H1 (cell line): ENCODE results near the gene ADGRG1.

Experiments
- CBX5 ChIP-seq: fragments of 300-800, 300-1000 bp; sonication (generic); IDR thresholded peaks from 2 replicates; pipeline ENCODE4 v1.7.1; 2016; ENCODE audit warnings: antibody characterized with exemption, low read length, low read depth
- CHD1 ChIP-seq: IDR thresholded peaks from 2 replicates; pipeline ENCODE4 v1.6.1; 2012; ENCODE audit warnings: low read depth, low read length, improper control_type of control experiment
- CREB1 ChIP-seq: IDR thresholded peaks from 2 replicates; pipeline ENCODE4 v1.6.1; 2012; ENCODE audit warnings: inconsistent platforms
- EGR1 ChIP-seq: IDR thresholded peaks from 2 replicates; pipeline ENCODE4 v1.6.1; 2011; ENCODE audit warnings: low read depth, low read length, borderline replicate concordance
- EP300 ChIP-seq, 2 experiments: IDR thresholded peaks; 1 replicate in 1 of 2; 2 replicates in 1 of 2; pipeline ENCODE4 v1.6.1; 2011 to 2012; ENCODE audit warnings: low read depth in 2 of 2, low read length in 2 of 2, mild to moderate bottlenecking in 2 of 2, borderline replicate concordance in 1 of 2, inconsistent platforms in 1 of 2, moderate library complexity in 1 of 2
- EZH2 ChIP-seq: fragments of 200-600 bp; sonication (generic); IDR thresholded peaks from 2 replicates; pipeline ENCODE4 v1.7.1; 2012; ENCODE audit warnings: low read depth, mild to moderate bottlenecking, moderate library complexity, low read length, inconsistent platforms; ENCODE audit not compliant: severe bottlenecking
- MAX ChIP-seq: IDR thresholded peaks from 2 replicates; pipeline ENCODE4 v1.6.1; 2012; ENCODE audit warnings: inconsistent platforms
- POLR2A ChIP-seq, 2 experiments: IDR thresholded peaks; 1 replicate in 1 of 2; 2 replicates in 1 of 2; pipeline ENCODE4 v1.6.1; 2011; ENCODE audit warnings: low read depth in 2 of 2, low read length in 2 of 2, mild to moderate bottlenecking in 2 of 2; ENCODE audit errors: control extremely low read depth in 1 of 2
- RAD21 ChIP-seq, 2 experiments: IDR thresholded peaks in 1 of 2; conservative IDR thresholded peaks in 1 of 2; 2 replicates each; pipeline ENCODE4 v1.6.1; 2011; ENCODE audit warnings: low read depth in 2 of 2, low read length in 2 of 2, improper control_type of control experiment in 1 of 2, inconsistent platforms in 1 of 2, mild to moderate bottlenecking in 1 of 2, moderate library complexity in 1 of 2
- RFX5 ChIP-seq: IDR thresholded peaks from 2 replicates; pipeline ENCODE4 v1.6.1; 2011; ENCODE audit warnings: low read depth, low read length, improper control_type of control experiment, borderline replicate concordance
- RNF2 ChIP-seq: fragments of 200-900, 300-1000 bp; sonication (generic); IDR thresholded peaks from 2 replicates; pipeline ENCODE4 v1.7.1; 2016; ENCODE audit warnings: borderline replicate concordance, low read depth, mild to moderate bottlenecking, antibody characterized with exemption, low read length; ENCODE audit not compliant: poor library complexity, severe bottlenecking; ENCODE audit errors: missing control alignments
- SP2 ChIP-seq: IDR thresholded peaks from 2 replicates; pipeline ENCODE4 v1.6.1; 2012; ENCODE audit warnings: mild to moderate bottlenecking, low read length, inconsistent platforms
- TBP ChIP-seq: IDR thresholded peaks from 2 replicates; pipeline ENCODE4 v1.6.1; 2011; ENCODE audit warnings: low read depth, low read length, improper control_type of control experiment
- TF ChIP-seq, protein P1 (sequence below), 3 experiments: IDR thresholded peaks; 1 replicate in 2 of 3; 2 replicates in 1 of 3; pipeline versions ENCODE4 v1.5.1 to v1.6.1; 2011; ENCODE audit warnings: low read length in 3 of 3, mild to moderate bottlenecking in 3 of 3, inconsistent platforms in 2 of 3, low read depth in 1 of 3, moderate library complexity in 1 of 3; ENCODE audit not compliant: insufficient read depth in 1 of 3; ENCODE audit errors: control extremely low read depth in 1 of 3

DNA sequence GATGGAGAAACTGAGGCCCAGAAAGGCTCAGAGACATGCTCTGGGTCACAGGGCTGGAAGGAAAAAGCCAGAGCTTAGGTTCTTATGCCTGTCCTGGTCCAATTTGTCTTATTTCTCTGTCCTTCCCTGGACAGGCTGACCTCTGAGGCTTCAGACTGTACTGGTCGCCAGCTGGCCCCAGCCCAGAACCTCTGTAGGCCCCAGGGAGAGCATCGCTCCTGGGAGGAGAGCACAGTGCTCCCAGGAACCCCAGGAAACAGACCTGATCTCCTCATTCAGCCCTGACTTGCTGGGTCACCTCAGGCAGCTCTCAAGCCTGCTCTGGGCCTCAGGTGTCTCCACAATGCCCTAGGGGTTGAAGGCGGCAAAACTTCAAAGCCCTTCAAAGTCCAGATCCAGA is 71.1 kb downstream of the ADGRG1 start:
- TF ChIP-seq CREB1 (no peak), RFX5 (no peak), EP300 (IDR thresholded peaks at IDR 0.05; ENCODE audit: borderline replicate concordance in 1 of 2, low read depth in 2 of 2, low read length in 2 of 2) (no peak), MAX (no peak), CHD1 (no peak), CBX5 (no peak), POLR2A (IDR thresholded peaks at IDR 0.05; ENCODE audit: control extremely low read depth in 1 of 2, low read depth in 2 of 2, low read length in 2 of 2) (no peak), SP2 (no peak), TBP (no peak), EZH2 (no peak), EGR1 (no peak), RAD21 (IDR thresholded peaks at IDR 0.05 in 1 of 2, conservative IDR thresholded peaks at IDR 0.05 in 1 of 2; ENCODE audit: low read depth in 2 of 2, low read length in 2 of 2) (no peak), RNF2 (no peak)
- TF ChIP-seq, protein P1, sequence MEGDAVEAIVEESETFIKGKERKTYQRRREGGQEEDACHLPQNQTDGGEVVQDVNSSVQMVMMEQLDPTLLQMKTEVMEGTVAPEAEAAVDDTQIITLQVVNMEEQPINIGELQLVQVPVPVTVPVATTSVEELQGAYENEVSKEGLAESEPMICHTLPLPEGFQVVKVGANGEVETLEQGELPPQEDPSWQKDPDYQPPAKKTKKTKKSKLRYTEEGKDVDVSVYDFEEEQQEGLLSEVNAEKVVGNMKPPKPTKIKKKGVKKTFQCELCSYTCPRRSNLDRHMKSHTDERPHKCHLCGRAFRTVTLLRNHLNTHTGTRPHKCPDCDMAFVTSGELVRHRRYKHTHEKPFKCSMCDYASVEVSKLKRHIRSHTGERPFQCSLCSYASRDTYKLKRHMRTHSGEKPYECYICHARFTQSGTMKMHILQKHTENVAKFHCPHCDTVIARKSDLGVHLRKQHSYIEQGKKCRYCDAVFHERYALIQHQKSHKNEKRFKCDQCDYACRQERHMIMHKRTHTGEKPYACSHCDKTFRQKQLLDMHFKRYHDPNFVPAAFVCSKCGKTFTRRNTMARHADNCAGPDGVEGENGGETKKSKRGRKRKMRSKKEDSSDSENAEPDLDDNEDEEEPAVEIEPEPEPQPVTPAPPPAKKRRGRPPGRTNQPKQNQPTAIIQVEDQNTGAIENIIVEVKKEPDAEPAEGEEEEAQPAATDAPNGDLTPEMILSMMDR (IDR thresholded peaks at IDR 0.05; ENCODE audit: control extremely low read depth in 1 of 3, insufficient read depth in 1 of 3, low read depth in 1 of 3, low read length in 3 of 3): no peak
